IMR-90 (cell line): ENCODE results near the gene SPINT4. TPM values are rescaled to one million over a fixed set of nuclear protein-coding genes. Genes with fewer than 3 reads are reported as not detected.

Experiments used
- ATAC-seq: fragments of 200-7000 bp; cut with Tn5 transposase; 2 replicates; pipeline ENCODE4 v1.9.1; 2020; ENCODE audit warnings: low read depth, mild to moderate bottlenecking, moderate library complexity
- BruUV-seq: library from RNA; stranded (reverse); fragments of 400-500 nt; replicated peaks from 2 replicates; lab custom pipeline; 2021; lab: Mats Ljungman, UMichigan
- CTCF ChIA-PET: fragments of 300-600 bp; formaldehyde crosslinking; extraction: SDS; loops from one replicate; lab custom pipeline; 2021; ENCODE audit warnings: antibody characterized with exemption; lab: Yijun Ruan, JAX
- POLR2A ChIA-PET: fragments of 300-600 bp; sonication (Branson Sonifier 250); formaldehyde crosslinking; loops from one replicate; lab custom pipeline; 2022; ENCODE audit warnings: antibody characterized with exemption; ENCODE audit not compliant: unreplicated experiment; lab: Charles Lee
- DNase-seq: peaks from one replicate; pipeline ENCODE4 v3.0.0; 2013
- H2AFZ ChIP-seq: replicated peaks from 2 replicates; pipeline ENCODE3; 2013; ENCODE audit warnings: low read length, mild to moderate bottlenecking; ENCODE audit not compliant: poor library complexity
- H2AK5ac ChIP-seq: 2 replicates; pipeline ENCODE4 v1.6.1; 2013; ENCODE audit warnings: low read depth, low read length, inconsistent platforms
- H2AK9ac ChIP-seq: replicated peaks from 2 replicates; pipeline ENCODE3; 2013; ENCODE audit warnings: mild to moderate bottlenecking, low read depth, low read length, moderate library complexity; ENCODE audit not compliant: poor library complexity
- H2BK120ac ChIP-seq: 2 replicates; pipeline ENCODE4 v1.6.1; 2013; ENCODE audit warnings: low read depth, low read length, inconsistent platforms
- H2BK15ac ChIP-seq: 3 replicates; pipeline ENCODE4 v1.6.1; 2013; ENCODE audit warnings: low read depth, low read length, inconsistent platforms
- H2BK20ac ChIP-seq: 2 replicates; pipeline ENCODE4 v1.6.1; 2013; ENCODE audit warnings: low read depth, mild to moderate bottlenecking, inconsistent platforms, low read length, moderate library complexity
- H2BK5ac ChIP-seq: 2 replicates; pipeline ENCODE4 v1.6.1; 2013; ENCODE audit warnings: mild to moderate bottlenecking, low read depth, low read length, inconsistent platforms; ENCODE audit not compliant: poor library complexity, severe bottlenecking
- H3K14ac ChIP-seq: replicated peaks from 2 replicates; pipeline ENCODE4 v1.6.1; 2013; ENCODE audit warnings: low read depth, low read length, inconsistent platforms
- H3K18ac ChIP-seq: 2 replicates; pipeline ENCODE4 v1.6.1; 2013; ENCODE audit warnings: low read depth, low read length, control low read depth
- H3K23ac ChIP-seq: 2 replicates; pipeline ENCODE4 v1.6.1; 2013; ENCODE audit warnings: low read depth, low read length, inconsistent platforms
- H3K27ac ChIP-seq: 2 replicates; pipeline ENCODE4 v1.5.1; 2013; ENCODE audit warnings: mild to moderate bottlenecking, control low read depth, low read length; ENCODE audit not compliant: insufficient read depth
- H3K27me3 ChIP-seq: 2 replicates; pipeline ENCODE4 v1.6.1; 2013; ENCODE audit warnings: low read length; ENCODE audit not compliant: control insufficient read depth, insufficient read depth
- H3K36me3 ChIP-seq: 2 replicates; pipeline ENCODE4 v1.6.1; 2013; ENCODE audit warnings: low read length, mixed read lengths; ENCODE audit not compliant: control insufficient read depth, insufficient read depth
- H3K4ac ChIP-seq: 2 replicates; pipeline ENCODE4 v1.6.1; 2013; ENCODE audit warnings: low read depth, low read length, inconsistent platforms
- H3K4me1 ChIP-seq: 2 replicates; pipeline ENCODE4 v1.6.1; 2013; ENCODE audit warnings: low read length, mixed read lengths; ENCODE audit not compliant: control insufficient read depth, insufficient read depth
- H3K4me2 ChIP-seq: 2 replicates; pipeline ENCODE4 v1.6.1; 2013; ENCODE audit warnings: low read depth, mild to moderate bottlenecking, control low read depth, low read length, moderate library complexity
- H3K4me3 ChIP-seq: 2 replicates; pipeline ENCODE4 v1.5.1; 2013; ENCODE audit warnings: low read depth, mild to moderate bottlenecking, control low read depth, low read length, moderate library complexity; ENCODE audit not compliant: insufficient read depth
- H3K56ac ChIP-seq: 2 replicates; pipeline ENCODE4 v1.6.1; 2013; ENCODE audit warnings: low read length, inconsistent platforms; ENCODE audit not compliant: insufficient read depth; ENCODE audit errors: extremely low read depth
- H3K79me1 ChIP-seq, 2 experiments: 2 replicates each; pipeline ENCODE4 v1.6.1; 2013; ENCODE audit warnings: low read length in 2 of 2, inconsistent platforms in 1 of 2, low read depth in 1 of 2
- H3K9ac ChIP-seq: 2 replicates; pipeline ENCODE4 v1.6.1; 2013; ENCODE audit warnings: low read depth, low read length, control low read depth
- H3K9me1 ChIP-seq: 2 replicates; pipeline ENCODE4 v1.6.1; 2013; ENCODE audit warnings: low read length, inconsistent platforms; ENCODE audit not compliant: insufficient read depth
- H3K9me3 ChIP-seq: 2 replicates; pipeline ENCODE4 v1.6.1; 2013; ENCODE audit warnings: low read length; ENCODE audit not compliant: control insufficient read depth, insufficient read depth
- H4K20me1 ChIP-seq: 2 replicates; pipeline ENCODE4 v1.6.1; 2013; ENCODE audit warnings: low read length, inconsistent platforms; ENCODE audit not compliant: insufficient read depth
- H4K5ac ChIP-seq: 2 replicates; pipeline ENCODE4 v1.6.1; 2013; ENCODE audit warnings: mild to moderate bottlenecking, low read depth, low read length, control low read depth
- H4K8ac ChIP-seq, 2 experiments: 2 replicates each; pipeline ENCODE4 v1.6.1; 2013; ENCODE audit warnings: low read depth in 2 of 2, low read length in 2 of 2, control low read depth in 1 of 2, inconsistent platforms in 1 of 2
- H4K91ac ChIP-seq: 2 replicates; pipeline ENCODE4 v1.6.1; 2013; ENCODE audit warnings: low read depth, low read length, inconsistent platforms; ENCODE audit not compliant: insufficient read depth
- BHLHE40 ChIP-seq: fragments of 150-350 bp; IDR thresholded peaks from 2 replicates; pipeline ENCODE4 v1.6.1; 2016; ENCODE audit warnings: mild to moderate bottlenecking, low read depth, low read length
- CEBPB ChIP-seq: IDR thresholded peaks from 2 replicates; pipeline ENCODE4 v1.6.1; 2012; ENCODE audit warnings: low read depth, low read length, improper control_type of control experiment
- CHD1 ChIP-seq: IDR thresholded peaks from 2 replicates; pipeline ENCODE4 v1.6.1; 2012; ENCODE audit warnings: low read depth, low read length, improper control_type of control experiment
- ELK1 ChIP-seq: fragments of 150-350 bp; IDR thresholded peaks from 2 replicates; pipeline ENCODE4 v1.6.1; 2016; ENCODE audit warnings: low read depth, mild to moderate bottlenecking, low read length, moderate library complexity, borderline replicate concordance
- MAFK ChIP-seq: IDR thresholded peaks from 2 replicates; pipeline ENCODE4 v1.6.1; 2012; ENCODE audit warnings: low read depth, low read length, improper control_type of control experiment
- MAZ ChIP-seq: IDR thresholded peaks from 2 replicates; pipeline ENCODE4 v1.6.1; 2012; ENCODE audit warnings: low read depth, mild to moderate bottlenecking, low read length, improper control_type of control experiment, moderate library complexity, borderline replicate concordance
- MXI1 ChIP-seq: IDR thresholded peaks from 2 replicates; pipeline ENCODE4 v1.6.1; 2012; ENCODE audit warnings: low read depth, mild to moderate bottlenecking, low read length, moderate library complexity, borderline replicate concordance
- NFE2L2 ChIP-seq: fragments of 150-350 bp; IDR thresholded peaks from 2 replicates; pipeline ENCODE4 v1.6.1; 2016; ENCODE audit warnings: low read depth, mild to moderate bottlenecking, low read length
- POLR2A ChIP-seq: IDR thresholded peaks from 2 replicates; pipeline ENCODE4 v1.6.1; 2012; ENCODE audit warnings: mild to moderate bottlenecking, low read depth, low read length
- RCOR1 ChIP-seq: IDR thresholded peaks from 2 replicates; pipeline ENCODE4 v1.6.1; 2012; ENCODE audit warnings: mild to moderate bottlenecking, low read length, improper control_type of control experiment; ENCODE audit not compliant: insufficient replicate concordance
- RFX5 ChIP-seq: IDR thresholded peaks from 2 replicates; pipeline ENCODE4 v1.8.0; 2012; ENCODE audit warnings: low read depth, mild to moderate bottlenecking, low read length, moderate library complexity
- USF2 ChIP-seq: fragments of 150-350 bp; IDR thresholded peaks from 2 replicates; pipeline ENCODE4 v1.6.1; 2017; ENCODE audit warnings: mild to moderate bottlenecking, antibody characterized with exemption, low read length, low read depth
- dilution Hi-C: fragments of 300-500 bp; cut with HindIII; formaldehyde crosslinking; loops from one replicate; pipeline ENCODE4 v1.14.3; 2018; ENCODE audit warnings: low sequenced_read_pairs; ENCODE audit not compliant: unreplicated experiment
- in situ Hi-C: fragments of 300-500 bp; cut with MboI; formaldehyde crosslinking; loops from 3 replicates; pipeline ENCODE4 v1.14.3; 2019; ENCODE audit warnings: low sequenced_read_pairs, inconsistent platforms, mixed read lengths
- intact Hi-C: fragments of 100-400 bp; cut with micrococcal nuclease; formaldehyde crosslinking; loops from 2 replicates; pipeline ENCODE4 v1.10.0; 2022
- polyA plus RNA-seq, 3 experiments: library from polyadenylated mRNA; depleted of rRNA; stranded (reverse); fragments of >200 nt; gene quantifications; 2 replicates each; pipeline ENCODE4 v1.2.3, GENCODE V29; 2012; ENCODE audit warnings: low replicate concordance in 1 of 3
- total RNA-seq: library from RNA; depleted of rRNA; stranded (reverse); fragments of >200 nt; gene quantifications from 2 replicates; pipeline ENCODE4 v1.2.3, GENCODE V29; 2012

The SPINT4 gene
- total and polyA plus RNA-seq, 2 of the 4 experiments (the other 2 are of a cell fraction): not detected

- no peak overlapping the region for H4K8ac ChIP-seq
- no peaks in the 10 kb centered on the region for H3K9me3 ChIP-seq
- H3K4me3 ChIP-seq: no peak overlapping the region
- H2AK5ac ChIP-seq: no peak overlapping the region
- no peaks in the 10 kb centered on the region for H3K36me3 ChIP-seq
- no peak for TF ChIP-seq CEBPB
- TF ChIP-seq POLR2A: no peak
- TF ChIP-seq RCOR1: no peak
- TF ChIP-seq ELK1: no peak
- TF ChIP-seq MAZ: no peak
- no peak for TF ChIP-seq BHLHE40
- TF ChIP-seq CHD1: no peak
- TF ChIP-seq MXI1: no peak
- no peak for TF ChIP-seq MAFK
- no peak for TF ChIP-seq NFE2L2
- TF ChIP-seq RFX5: no peak
- no peak for TF ChIP-seq USF2
- no peak overlapping the region for H3K27ac ChIP-seq
- ATAC-seq (no peak), DNase-seq (no peak)
- no peak overlapping the region for H4K5ac ChIP-seq
- POLR2A ChIA-PET: no interaction called here
- no peak overlapping the region for H3K14ac ChIP-seq
- no peak overlapping the region for H3K18ac ChIP-seq
- CTCF ChIA-PET: interaction anchor here (0.6 kb wide), 1 partner anchor 150 kb away, joined by 3 read pairs; no protein-coding TSS in a partner anchor
- peaks cover 7% of the 10 kb centered on the region for H3K4me1 ChIP-seq
- H3K27me3 ChIP-seq: peaks cover 14% of the 10 kb centered on the region
- H4K91ac ChIP-seq: no peak overlapping the region
- BruUV-seq: no TSS peak
- no peaks in the 10 kb centered on the region for H4K20me1 ChIP-seq
- H2BK20ac ChIP-seq: no peak overlapping the region
- no peaks in the 10 kb centered on the region for H3K79me1 ChIP-seq
- H3K4ac ChIP-seq: no peak overlapping the region
- no peak overlapping the region for H3K9ac ChIP-seq
- H2AK9ac ChIP-seq: no peak overlapping the region
- dilution Hi-C loops (no loop called here), intact Hi-C loops (no loop called here), in situ Hi-C loops (loop anchor here (25.0 kb wide), 1 partner anchor 231 kb away; the partner anchor contains the start of genes EPPIN and WFDC6)
- H3K56ac ChIP-seq: no peak overlapping the region
- no peak overlapping the region for H2AFZ ChIP-seq
- H3K9me1 ChIP-seq: peaks cover 5% of the 10 kb centered on the region; the same call in 1 of the 2 replicates
- no peak overlapping the region for H2BK5ac ChIP-seq
- H2BK120ac ChIP-seq: no peak overlapping the region
- H3K4me2 ChIP-seq: no peak overlapping the region
- H3K23ac ChIP-seq: no peak overlapping the region
- H2BK15ac ChIP-seq: no peak overlapping the region
Measured at GRCh38 chr20:45768479-45768878, 46.3 kb downstream of the SPINT4 start.
